Sciatic nerve (tissue), 2 donors: ENCODE results near the gene ADAMTSL5. TPM values are rescaled to one million over a fixed set of nuclear protein-coding genes. Genes with fewer than 3 reads are reported as not detected.

ENCODE experiments used
- ATAC-seq: fragments of 200-7000 bp; cut with Tn5 transposase; one replicate; pipeline ENCODE4 v1.9.1; 2020; ENCODE audit warnings: mild to moderate bottlenecking, moderate library complexity
- DNase-seq: peaks from one replicate; pipeline ENCODE4 v3.0.0-alpha.2; 2020; ENCODE audit warnings: low spot score
- intact Hi-C: fragments of 100-400 bp; cut with DNase I; formaldehyde crosslinking; loops from one replicate; pipeline ENCODE4 v1.14.2; 2022
- total RNA-seq: library from RNA; stranded (reverse); fragmentation: NEBNext Ultra II Directional; extraction: Animal tissue kit (Norgen Biotek cat#: 25700); gene quantifications from one replicate; pipeline ENCODE4 v1.2.1, GENCODE V29; 2021
- donor health status: DM: no; HTN: no; CAD: no.
- donor health status: DM: no; HTN: no; CAD: no.

ADAMTSL5 gene
- total RNA-seq, 1 donor from 2014 or later = 48.3 TPM

- intact Hi-C loops = no loop called here
- DNase-seq (no peak), ATAC-seq (no peak)
These were observed 54.9 kb downstream of the ADAMTSL5 start for GRCh38 chr19:1457892-1458291.

GRCh38 chr19:1457031-1457739 is 55.6 kb downstream of the ADAMTSL5 start:
- intact Hi-C loops = no loop called here
- no peak for DNase-seq
- no peak for ATAC-seq

- intact Hi-C loops = no loop called here
- no peak for ATAC-seq
- no peak for DNase-seq
These were observed 56.5 kb downstream of the ADAMTSL5 start for GRCh38 chr19:1456121-1456900.

- intact Hi-C loops = no loop called here
- peak; percentile 3 for ATAC-seq
- peak; percentile 75 for DNase-seq
These were observed 57.3 kb downstream of the ADAMTSL5 start for GRCh38 chr19:1455336-1456120.

Other genes with a start within 250 kb of the ADAMTSL5 start
- gene CIRBP, start 243.7 kb downstream of the ADAMTSL5 start, total RNA-seq = 550 TPM
- gene FAM174C, start 237.5 kb downstream of the ADAMTSL5 start, total RNA-seq = 21.4 TPM
- not detected for gene EFNA2, start 227.1 kb downstream of the ADAMTSL5 start, total RNA-seq
- 57.5 TPM for gene NDUFS7, start 129.1 kb downstream of the ADAMTSL5 start, total RNA-seq
- 48.1 TPM for gene GAMT, start 111.5 kb downstream of the ADAMTSL5 start, total RNA-seq
- 75.7 TPM for gene DAZAP1, start 105.4 kb downstream of the ADAMTSL5 start, total RNA-seq
- gene RPS15, start 74.6 kb downstream of the ADAMTSL5 start, total RNA-seq = 753 TPM
- gene APC2, start 62.9 kb downstream of the ADAMTSL5 start, total RNA-seq = 6.0 TPM
- 22.1 TPM for gene C19orf25, start 33.8 kb downstream of the ADAMTSL5 start, total RNA-seq
- 2.5 TPM for gene PCSK4, start 22.7 kb downstream of the ADAMTSL5 start, total RNA-seq
- 3.9 TPM for gene REEP6, start 21.8 kb downstream of the ADAMTSL5 start, total RNA-seq
- 0.80 TPM for gene PLK5, start 11.1 kb upstream of the ADAMTSL5 start, total RNA-seq
- gene MEX3D, start 55.3 kb upstream of the ADAMTSL5 start, total RNA-seq = 27.1 TPM
- 48.1 TPM for gene MBD3, start 79.8 kb upstream of the ADAMTSL5 start, total RNA-seq
- gene UQCR11, start 92.4 kb upstream of the ADAMTSL5 start, total RNA-seq = 136 TPM
- 48.7 TPM for gene TCF3, start 139.6 kb upstream of the ADAMTSL5 start, total RNA-seq
- gene ONECUT3, start 240.5 kb upstream of the ADAMTSL5 start, total RNA-seq = not detected